ENCODE results near the gene ZNF326. TPM values are rescaled to one million over a fixed set of nuclear protein-coding genes. Genes with fewer than 3 reads are reported as not detected.

Gene ZNF326, protein sequence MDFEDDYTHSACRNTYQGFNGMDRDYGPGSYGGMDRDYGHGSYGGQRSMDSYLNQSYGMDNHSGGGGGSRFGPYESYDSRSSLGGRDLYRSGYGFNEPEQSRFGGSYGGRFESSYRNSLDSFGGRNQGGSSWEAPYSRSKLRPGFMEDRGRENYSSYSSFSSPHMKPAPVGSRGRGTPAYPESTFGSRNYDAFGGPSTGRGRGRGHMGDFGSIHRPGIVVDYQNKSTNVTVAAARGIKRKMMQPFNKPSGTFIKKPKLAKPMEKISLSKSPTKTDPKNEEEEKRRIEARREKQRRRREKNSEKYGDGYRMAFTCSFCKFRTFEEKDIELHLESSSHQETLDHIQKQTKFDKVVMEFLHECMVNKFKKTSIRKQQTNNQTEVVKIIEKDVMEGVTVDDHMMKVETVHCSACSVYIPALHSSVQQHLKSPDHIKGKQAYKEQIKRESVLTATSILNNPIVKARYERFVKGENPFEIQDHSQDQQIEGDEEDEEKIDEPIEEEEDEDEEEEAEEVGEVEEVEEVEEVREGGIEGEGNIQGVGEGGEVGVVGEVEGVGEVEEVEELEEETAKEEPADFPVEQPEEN
- total RNA-seq (2022; extraction: Qiagen RNA extraction; ENCODE audit: low read depth), result 15.5 to 24.1 TPM (median 20.5 TPM) in 5 replicates

DNA sequence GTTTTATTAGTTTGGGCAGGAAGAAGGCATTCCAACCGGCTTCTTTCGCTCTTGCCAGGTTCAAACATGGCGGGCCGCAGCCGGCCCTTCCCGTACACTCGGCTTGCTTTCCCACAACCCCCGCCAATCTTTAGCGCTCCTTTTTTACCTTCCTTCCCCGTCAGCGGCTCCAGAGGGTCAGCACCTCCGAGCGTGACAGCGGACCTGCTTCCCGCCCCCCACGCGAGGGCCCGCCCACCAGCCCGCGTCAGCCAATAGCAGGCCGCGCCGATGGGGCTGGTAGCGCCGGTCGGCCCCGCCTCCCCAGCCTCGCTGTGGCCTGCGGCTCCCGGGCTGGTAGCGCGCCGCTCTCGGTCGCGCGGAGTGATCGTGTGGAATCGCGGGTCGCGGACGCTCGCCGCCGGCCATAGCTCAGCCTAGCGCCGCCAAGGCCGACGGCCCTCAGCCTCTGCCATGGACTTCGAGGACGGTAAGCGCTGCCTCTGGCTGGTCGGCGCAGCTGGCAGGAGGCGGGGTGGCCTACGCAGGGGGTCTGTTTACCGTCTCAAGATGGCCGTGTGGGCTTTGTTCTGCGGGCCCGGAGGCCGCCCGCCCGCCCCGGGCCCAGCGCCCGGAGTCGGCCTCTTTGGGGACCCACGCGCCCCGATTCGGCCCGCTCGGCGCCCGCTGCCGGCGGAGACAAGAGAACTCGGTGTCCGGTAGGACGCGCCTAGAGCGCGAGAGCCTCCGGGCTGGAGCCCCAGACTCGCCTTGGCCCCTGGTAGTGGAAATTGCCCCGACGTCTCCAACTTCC, at the start of gene ZNF326:
ZNF326 (plus strand) TSS at position 306 of the 793 bp plus-strand sequence; CDS start at position 454, 148 bp downstream.

Other genes with a start within 250 kb of the ZNF326 start
- 28.3 to 43.7 TPM (median 42.6 TPM) in 5 replicates for gene LRRC8D, start 174.1 kb upstream of the ZNF326 start, total RNA-seq (2022; extraction: Qiagen RNA extraction; ENCODE audit: low read depth)

All from A549 treated with RU486 at 1 μM for 4 hours (cell line).